GM12878 (cell line): Measurements from ENCODE around the gene TMEM63B. TPM values are rescaled to one million over a fixed set of nuclear protein-coding genes. Genes with fewer than 3 reads are reported as not detected.
A peak's percentile ranks its signal among the peaks of the same experiment; 100 is the strongest.

Source experiments
- ATAC-seq: fragments of 200-7000 bp; cut with Tn5 transposase; 3 replicates; pipeline ENCODE4 v1.9.1; 2020; ENCODE audit warnings: mild to moderate bottlenecking, moderate library complexity
- BruUV-seq: library from RNA; stranded (reverse); fragments of 400-500 nt; replicated peaks from 2 replicates; lab custom pipeline; 2021; lab: Mats Ljungman, UMichigan
- CTCF ChIA-PET: fragments of 300-600 bp; sonication (Branson Sonifier 250); formaldehyde crosslinking; extraction: SDS; loops from one replicate; lab custom pipeline; 2021; ENCODE audit warnings: inconsistent platforms; lab: Yijun Ruan, JAX
- POLR2A ChIA-PET: fragments of 350-600 bp; formaldehyde crosslinking; extraction: SDS; loops from one replicate; lab custom pipeline; 2021; ENCODE audit warnings: inconsistent platforms; lab: Charles Lee
- RAD21 ChIA-PET: fragments of 300-600 bp; sonication (Branson Sonifier 250); formaldehyde crosslinking; loops from one replicate; lab custom pipeline; 2023; ENCODE audit warnings: antibody characterized with exemption; ENCODE audit not compliant: unreplicated experiment; lab: Charles Lee
- SMC1A ChIA-PET: fragments of 300-600 bp; sonication (Branson Sonifier 250); formaldehyde crosslinking; loops from one replicate; lab custom pipeline; 2023; ENCODE audit not compliant: unreplicated experiment, uncharacterized antibody; lab: Charles Lee
- DNase-seq: peaks from one replicate; pipeline ENCODE4 v3.0.0-alpha.2; 2011; ENCODE audit warnings: low read depth, low spot score
- FAIRE-seq: peaks from 3 replicates; lab custom pipeline; 2011; peaks lifted over from hg19 to GRCh38; lab: Jason Lieb, UNC
- H2AFZ ChIP-seq: 2 replicates; pipeline ENCODE4 v1.6.0; 2011; ENCODE audit warnings: low read depth, low read length, control low read depth; ENCODE audit not compliant: control insufficient read depth
- H3K27ac ChIP-seq: 2 replicates; pipeline ENCODE4 v1.5.1; 2011; ENCODE audit warnings: control low read depth; ENCODE audit not compliant: control insufficient read depth, insufficient read depth
- H3K27me3 ChIP-seq, 2 experiments: replicated peaks in 1 of 2; 2 replicates each; pipeline versions ENCODE4 v1.6.0 to v1.6.1; 2011; ENCODE audit warnings: low read length in 1 of 2; ENCODE audit not compliant: control insufficient read depth in 2 of 2, insufficient read depth in 2 of 2
- H3K36me3 ChIP-seq, 2 experiments: 2 replicates each; pipeline ENCODE4 v1.5.1; 2011; ENCODE audit warnings: low read length in 1 of 2; ENCODE audit not compliant: control insufficient read depth in 2 of 2, insufficient read depth in 2 of 2
- H3K4me1 ChIP-seq: 2 replicates; pipeline ENCODE4 v1.6.1; 2011; ENCODE audit warnings: mild to moderate bottlenecking, low read length, moderate library complexity, mixed read lengths; ENCODE audit not compliant: control insufficient read depth, insufficient read depth
- H3K4me2 ChIP-seq: 2 replicates; pipeline ENCODE4 v1.6.0; 2011; ENCODE audit warnings: control low read depth; ENCODE audit not compliant: control insufficient read depth, insufficient read depth
- H3K4me3 ChIP-seq: fragments of 200-600 bp; sonication (generic); 2 replicates; pipeline ENCODE4 v1.5.1; 2016
- H3K79me2 ChIP-seq: 2 replicates; pipeline ENCODE4 v1.6.0; 2011; ENCODE audit warnings: low read length; ENCODE audit not compliant: control insufficient read depth, insufficient read depth
- H3K9ac ChIP-seq: 2 replicates; pipeline ENCODE4 v1.8.0; 2011; ENCODE audit warnings: low read length, control low read depth, mixed read lengths; ENCODE audit not compliant: control insufficient read depth, insufficient read depth
- H3K9me3 ChIP-seq: replicated peaks from 3 replicates; pipeline ENCODE4 v1.5.1; 2011; ENCODE audit warnings: mild to moderate bottlenecking, low read length; ENCODE audit not compliant: control insufficient read depth, insufficient read depth
- H4K20me1 ChIP-seq: 2 replicates; pipeline ENCODE4 v1.6.0; 2011; ENCODE audit not compliant: control insufficient read depth, insufficient read depth
- BHLHE40 ChIP-seq, 2 experiments: fragments of 450-650 bp in 1 of 2; IDR thresholded peaks; 2 replicates each; pipeline ENCODE4 v1.6.1; 2011 to 2017; ENCODE audit warnings: low read depth in 2 of 2, borderline replicate concordance in 1 of 2, improper control_type of control experiment in 1 of 2, low read length in 1 of 2, mild to moderate bottlenecking in 1 of 2
- EED ChIP-seq: sonication (generic); IDR thresholded peaks from 2 replicates; pipeline ENCODE4 v1.6.1; 2016; ENCODE audit warnings: antibody characterized with exemption, low read depth
- FOXK2 ChIP-seq: fragments of 450-650 bp; IDR thresholded peaks from 2 replicates; pipeline ENCODE4 v1.6.1; 2017; ENCODE audit warnings: mild to moderate bottlenecking, moderate library complexity
- GATAD2B ChIP-seq: fragments of 450-650 bp; conservative IDR thresholded peaks from 2 replicates; pipeline ENCODE4 v1.6.1; 2017; ENCODE audit warnings: low read depth, mild to moderate bottlenecking, moderate library complexity
- MXI1 ChIP-seq: fragments of 150-350 bp; IDR thresholded peaks from 2 replicates; pipeline ENCODE4 v1.6.1; 2011; ENCODE audit warnings: low read depth, mild to moderate bottlenecking, inconsistent platforms, low read length, improper control_type of control experiment
- NR2F1 ChIP-seq: fragments of 450-650 bp; conservative IDR thresholded peaks from 2 replicates; pipeline ENCODE4 v1.6.1; 2017; ENCODE audit warnings: mild to moderate bottlenecking
- RCOR1 ChIP-seq: conservative IDR thresholded peaks from 2 replicates; pipeline ENCODE4 v1.6.1; 2012; ENCODE audit warnings: low read depth, low read length, improper control_type of control experiment
- SMAD1 ChIP-seq: fragments of 450-650 bp; IDR thresholded peaks from 2 replicates; pipeline ENCODE4 v1.6.1; 2018; ENCODE audit warnings: mild to moderate bottlenecking, low read depth; ENCODE audit not compliant: partially characterized antibody
- SP1 ChIP-seq: IDR thresholded peaks from one replicate; pipeline ENCODE4 v1.6.1; 2011; ENCODE audit warnings: low read depth, low read length
- WGBS: methylation state at CpG from one replicate; pipeline ENCODE4 v1.1.6; 2016; ENCODE audit warnings: low lambda C conversion rate; ENCODE audit not compliant: insufficient replicate concordance, insufficient coverage; ENCODE audit errors: missing lambda C conversion rate; 5-methylcytosine and 5-hydroxymethylcytosine counted together
- in situ Hi-C: fragments of 300-500 bp; cut with MboI; formaldehyde crosslinking; loops from 9 replicates; pipeline ENCODE4 v1.14.3; 2018; ENCODE audit warnings: mixed read lengths
- intact Hi-C: fragments of 100-400 bp; cut with micrococcal nuclease; formaldehyde crosslinking; loops from one replicate; pipeline ENCODE4 v1.14.2; 2022; ENCODE audit not compliant: unreplicated experiment
- polyA plus RNA-seq, 11 experiments: library from polyadenylated mRNA; depleted of rRNA in 4 of 11; unstranded in 6 of 11; stranded (reverse) in 5 of 11; fragments of >200 nt; fragmentation: Nextera tagmentation in 4 of 11; fragmentation: Illumina TruSeq in 1 of 11; extraction: Ambion mirVana in 4 of 11; extraction: Trizol in 1 of 11; gene quantifications; 1 replicate in 1 of 11; 2 replicates in 10 of 11; pipeline versions ENCODE4 v1.2.1 to v1.2.3, GENCODE V29; 2011 to 2016; ENCODE audit warnings: inconsistent platforms in 2 of 11, missing spikeins in 2 of 11, low read depth in 1 of 11
- total RNA-seq, 4 experiments: library from RNA; depleted of rRNA in 3 of 4; stranded (reverse); fragments of >200 nt in 3 of 4; fragmentation: Illumina TruSeq in 1 of 4; extraction: Trizol in 1 of 4; gene quantifications; 2 replicates each; pipeline versions ENCODE4 v1.2.1 to v1.2.3, GENCODE V29; 2013 to 2021
- TF ChIP-seq, protein P1 (sequence below): fragments of 450-650 bp; formaldehyde crosslinking; IDR thresholded peaks from 2 replicates; pipeline ENCODE4 v1.4.0; 2020; ENCODE audit warnings: mild to moderate bottlenecking, moderate library complexity

TMEM63B gene
- total and polyA plus RNA-seq, 10 of the 15 experiments (the other 5 are each of a cell fraction or from before 2014, with no cell fraction given), result 0.09 to 15.0 (median 7.1) TPM; not detected in 1

DNA sequence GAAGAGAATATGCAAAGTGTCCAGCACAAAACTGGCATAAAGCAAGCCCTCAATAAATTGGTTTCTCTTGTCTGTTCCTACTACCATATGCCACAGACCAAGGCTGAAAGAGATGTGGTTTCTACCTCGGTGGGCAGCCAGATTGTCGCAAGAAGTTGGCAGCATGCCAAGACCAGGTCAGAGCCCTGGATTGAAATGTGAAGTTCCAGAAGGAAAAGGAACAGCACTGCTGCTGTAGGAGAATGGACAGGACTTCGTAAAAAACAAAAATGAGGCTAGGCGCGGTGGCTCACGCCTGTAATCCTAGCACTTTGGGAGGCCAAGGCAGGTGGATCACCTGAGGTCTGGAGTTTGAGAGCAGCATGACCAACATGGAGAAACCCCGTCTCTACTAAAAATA is 22.2 kb upstream of the TMEM63B start:
- H3K27ac ChIP-seq, result no peak overlapping the region
- TF ChIP-seq MXI1, result no peak
- TF ChIP-seq SMAD1, result peak; percentile 49
- no peak for TF ChIP-seq FOXK2
- no peak for TF ChIP-seq RCOR1
- TF ChIP-seq NR2F1, result no peak
- no peaks in the 10 kb centered on the region for H3K79me2 ChIP-seq
- no peak for ATAC-seq
- POLR2A ChIA-PET, result no interaction called here
- peaks cover 19 to 25% of the 10 kb centered on the region in 2 experiments; a peak in 3 of 4 replicates for H3K36me3 ChIP-seq
- BruUV-seq, result no TSS peak
- H3K9me3 ChIP-seq, result no peaks in the 10 kb centered on the region
- in situ Hi-C loops (loop anchor here (10.0 kb wide), 2 partner anchors 50 to 130 kb away; partner anchors contain the start of gene CAPN11), intact Hi-C loops (no loop called here)
- CTCF ChIA-PET, result interaction anchor here (1.0 to 1.3 kb wide), 2 partner anchors 9 to 17 kb away, joined by 3 read pairs; no protein-coding TSS in a partner anchor
- no peaks in the 10 kb centered on the region for H3K27me3 ChIP-seq
- FAIRE-seq, result no peak
- no peak overlapping the region for H3K9ac ChIP-seq
- RAD21 ChIA-PET, result no interaction called here
- H4K20me1 ChIP-seq, result no peaks in the 10 kb centered on the region
- 90% methylated on average over 7 of the region's 7 CpGs for WGBS
- SMC1A ChIA-PET, result no interaction called here
- no peak for DNase-seq
- H3K4me3 ChIP-seq, result no peak overlapping the region
- no peaks in the 10 kb centered on the region for H3K4me1 ChIP-seq
- H3K4me2 ChIP-seq, result no peak overlapping the region
- no peak overlapping the region for H2AFZ ChIP-seq

DNA sequence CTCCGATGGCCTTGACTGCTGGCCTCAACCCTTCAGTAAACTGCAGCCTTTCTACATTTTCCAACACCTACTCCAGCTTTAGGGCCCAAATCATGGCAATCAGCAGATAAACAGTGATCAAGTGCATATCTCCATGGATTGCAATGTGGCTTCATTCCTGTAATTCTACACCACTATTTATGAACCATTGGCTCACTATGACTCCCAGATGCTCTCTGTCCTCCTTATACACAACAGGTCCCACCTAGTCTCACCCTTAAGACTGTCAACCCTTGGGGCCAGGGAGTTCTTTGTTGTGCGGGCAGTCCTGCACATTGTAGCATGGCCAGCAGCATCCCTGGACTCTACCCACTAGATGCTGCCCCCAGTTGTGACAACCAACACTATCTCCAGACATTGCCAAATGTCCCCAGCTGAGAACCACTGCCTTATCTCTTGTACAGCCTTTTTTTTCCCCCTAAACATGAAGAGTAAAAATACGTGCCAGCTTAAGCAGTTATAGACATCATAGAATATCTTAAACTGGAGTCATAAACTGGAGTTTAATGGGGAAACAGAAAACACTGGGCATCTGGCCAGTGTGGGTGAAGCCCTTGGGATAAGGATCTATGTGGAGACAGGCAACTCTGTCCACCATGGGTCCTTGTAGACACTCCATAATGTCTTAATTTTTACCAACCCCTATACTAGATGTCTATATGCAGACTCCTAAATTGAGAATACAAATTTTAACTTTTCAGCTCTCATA is 21.2 kb upstream of the TMEM63B start:
- POLR2A ChIA-PET, result no interaction called here
- SMC1A ChIA-PET, result no interaction called here
- in situ Hi-C loops, result loop anchor here (10.0 kb wide), 2 partner anchors 49 to 129 kb away; partner anchors contain the start of gene CAPN11
- CTCF ChIA-PET, result interaction anchor here (1.3 to 1.7 kb wide), 3 partner anchors 8 to 12 kb away, joined by 3 to 4 read pairs (median 4); no protein-coding TSS in a partner anchor
- H3K27me3 ChIP-seq, result no peaks in the 10 kb centered on the region
- H3K9ac ChIP-seq, result no peak overlapping the region
- FAIRE-seq (no peak), ATAC-seq (no peak), DNase-seq (no peak)
- no peak overlapping the region for H3K4me2 ChIP-seq
- no peak overlapping the region for H3K4me3 ChIP-seq
- 95% methylated on average over 3 of the region's 3 CpGs for WGBS
- no peaks in the 10 kb centered on the region for H4K20me1 ChIP-seq
- H3K9me3 ChIP-seq, result no peaks in the 10 kb centered on the region
- no peaks in the 10 kb centered on the region for H3K4me1 ChIP-seq
- no peaks in the 10 kb centered on the region for H3K79me2 ChIP-seq
- RAD21 ChIA-PET, result no interaction called here
- intact Hi-C loops, result no loop called here
- H2AFZ ChIP-seq, result no peak overlapping the region
- no peak overlapping the region for H3K27ac ChIP-seq
- BruUV-seq, result no TSS peak
- H3K36me3 ChIP-seq, result peaks cover 17 to 33% of the 10 kb centered on the region in 2 experiments; a peak in 3 of 4 replicates
- no peak for TF ChIP-seq EED
- TF ChIP-seq GATAD2B, result no peak
- TF ChIP-seq SP1, result no peak
- no peak for TF ChIP-seq BHLHE40 (IDR thresholded peaks at IDR 0.05; ENCODE audit: borderline replicate concordance in 1 of 2, low read depth in 2 of 2, low read length in 1 of 2)
- TF ChIP-seq, protein P1, sequence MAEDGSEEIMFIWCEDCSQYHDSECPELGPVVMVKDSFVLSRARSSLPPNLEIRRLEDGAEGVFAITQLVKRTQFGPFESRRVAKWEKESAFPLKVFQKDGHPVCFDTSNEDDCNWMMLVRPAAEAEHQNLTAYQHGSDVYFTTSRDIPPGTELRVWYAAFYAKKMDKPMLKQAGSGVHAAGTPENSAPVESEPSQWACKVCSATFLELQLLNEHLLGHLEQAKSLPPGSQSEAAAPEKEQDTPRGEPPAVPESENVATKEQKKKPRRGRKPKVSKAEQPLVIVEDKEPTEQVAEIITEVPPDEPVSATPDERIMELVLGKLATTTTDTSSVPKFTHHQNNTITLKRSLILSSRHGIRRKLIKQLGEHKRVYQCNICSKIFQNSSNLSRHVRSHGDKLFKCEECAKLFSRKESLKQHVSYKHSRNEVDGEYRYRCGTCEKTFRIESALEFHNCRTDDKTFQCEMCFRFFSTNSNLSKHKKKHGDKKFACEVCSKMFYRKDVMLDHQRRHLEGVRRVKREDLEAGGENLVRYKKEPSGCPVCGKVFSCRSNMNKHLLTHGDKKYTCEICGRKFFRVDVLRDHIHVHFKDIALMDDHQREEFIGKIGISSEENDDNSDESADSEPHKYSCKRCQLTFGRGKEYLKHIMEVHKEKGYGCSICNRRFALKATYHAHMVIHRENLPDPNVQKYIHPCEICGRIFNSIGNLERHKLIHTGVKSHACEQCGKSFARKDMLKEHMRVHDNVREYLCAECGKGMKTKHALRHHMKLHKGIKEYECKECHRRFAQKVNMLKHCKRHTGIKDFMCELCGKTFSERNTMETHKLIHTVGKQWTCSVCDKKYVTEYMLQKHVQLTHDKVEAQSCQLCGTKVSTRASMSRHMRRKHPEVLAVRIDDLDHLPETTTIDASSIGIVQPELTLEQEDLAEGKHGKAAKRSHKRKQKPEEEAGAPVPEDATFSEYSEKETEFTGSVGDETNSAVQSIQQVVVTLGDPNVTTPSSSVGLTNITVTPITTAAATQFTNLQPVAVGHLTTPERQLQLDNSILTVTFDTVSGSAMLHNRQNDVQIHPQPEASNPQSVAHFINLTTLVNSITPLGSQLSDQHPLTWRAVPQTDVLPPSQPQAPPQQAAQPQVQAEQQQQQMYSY, result no peak
